ENCODE measurements around the gene GALNT2. TPM values are rescaled to one million over a fixed set of nuclear protein-coding genes. Genes with fewer than 3 reads are reported as not detected.

The GALNT2 gene
- total and polyA plus RNA-seq, 9 of the 15 experiments (the other 6 are each of a cell fraction or from before 2014, with no cell fraction given), result 1.6 to 106 (median 51.9) TPM

- H3K36me3 ChIP-seq (ENCODE audit: control insufficient read depth, insufficient read depth, low read length), result no peaks in the 10 kb centered on the region
- peak overlapping the region in 1 of 2 experiments; percentile 32; a peak in 1 of 4 replicates for H3K9ac ChIP-seq (ENCODE audit: insufficient read depth in 1 of 2, low read depth in 2 of 2, low read length in 2 of 2)
- no peak overlapping the region for H2AFZ ChIP-seq (ENCODE audit: low read depth, low read length)
- intact Hi-C loops (cut with micrococcal nuclease), result no loop called here
- no peaks in the 10 kb centered on the region for H3K9me1 ChIP-seq (ENCODE audit: control insufficient read depth, insufficient read depth, low read length)
- no peak overlapping the region for H3K4me2 ChIP-seq (ENCODE audit: insufficient read depth, low read length)
- FAIRE-seq (no peak), ATAC-seq (peak; percentile 13; the same call in 1 of the 3 replicates), DNase-seq (ENCODE audit: extremely low read depth in 1 of 4, low spot score in 3 of 4) (no peak)
- 18% methylated on average over 8 of the region's 8 CpGs for WGBS (ENCODE audit: insufficient coverage, low coverage, missing lambda C conversion rate)
- ChIA-PET POLR2A (interaction anchor here (0.5 to 1.4 kb wide), 4 partner anchors 11 to 1597 kb away, joined by 3 to 6 read pairs (median 3); a partner anchor contains a TSS), CTCF (ENCODE audit: low intra/inter-chr PET ratio) (no interaction called here)
- no peak overlapping the region for H3K27ac ChIP-seq (ENCODE audit: extremely low read depth, low read depth, low read length)
- TF ChIP-seq NR1H2 (CRISPR knock-in tag; IDR thresholded peaks at IDR 0.05) (no peak), POLR3G (IDR thresholded peaks at IDR 0.05; ENCODE audit: extremely low read depth, insufficient read length, insufficient replicate concordance) (no peak), MCM7 (IDR thresholded peaks at IDR 0.05) (no peak), C11orf30 (IDR thresholded peaks at IDR 0.05; ENCODE audit: low read depth) (no peak), CCNT2 (IDR thresholded peaks at IDR 0.05; ENCODE audit: borderline replicate concordance, extremely low read depth, insufficient read length, low read depth, low read length) (no peak), ZNF717 (CRISPR knock-in tag; IDR thresholded peaks at IDR 0.05) (no peak), SRF (CRISPR knock-in tag; IDR thresholded peaks at IDR 0.05) (no peak)
- TF ChIP-seq, protein P1, sequence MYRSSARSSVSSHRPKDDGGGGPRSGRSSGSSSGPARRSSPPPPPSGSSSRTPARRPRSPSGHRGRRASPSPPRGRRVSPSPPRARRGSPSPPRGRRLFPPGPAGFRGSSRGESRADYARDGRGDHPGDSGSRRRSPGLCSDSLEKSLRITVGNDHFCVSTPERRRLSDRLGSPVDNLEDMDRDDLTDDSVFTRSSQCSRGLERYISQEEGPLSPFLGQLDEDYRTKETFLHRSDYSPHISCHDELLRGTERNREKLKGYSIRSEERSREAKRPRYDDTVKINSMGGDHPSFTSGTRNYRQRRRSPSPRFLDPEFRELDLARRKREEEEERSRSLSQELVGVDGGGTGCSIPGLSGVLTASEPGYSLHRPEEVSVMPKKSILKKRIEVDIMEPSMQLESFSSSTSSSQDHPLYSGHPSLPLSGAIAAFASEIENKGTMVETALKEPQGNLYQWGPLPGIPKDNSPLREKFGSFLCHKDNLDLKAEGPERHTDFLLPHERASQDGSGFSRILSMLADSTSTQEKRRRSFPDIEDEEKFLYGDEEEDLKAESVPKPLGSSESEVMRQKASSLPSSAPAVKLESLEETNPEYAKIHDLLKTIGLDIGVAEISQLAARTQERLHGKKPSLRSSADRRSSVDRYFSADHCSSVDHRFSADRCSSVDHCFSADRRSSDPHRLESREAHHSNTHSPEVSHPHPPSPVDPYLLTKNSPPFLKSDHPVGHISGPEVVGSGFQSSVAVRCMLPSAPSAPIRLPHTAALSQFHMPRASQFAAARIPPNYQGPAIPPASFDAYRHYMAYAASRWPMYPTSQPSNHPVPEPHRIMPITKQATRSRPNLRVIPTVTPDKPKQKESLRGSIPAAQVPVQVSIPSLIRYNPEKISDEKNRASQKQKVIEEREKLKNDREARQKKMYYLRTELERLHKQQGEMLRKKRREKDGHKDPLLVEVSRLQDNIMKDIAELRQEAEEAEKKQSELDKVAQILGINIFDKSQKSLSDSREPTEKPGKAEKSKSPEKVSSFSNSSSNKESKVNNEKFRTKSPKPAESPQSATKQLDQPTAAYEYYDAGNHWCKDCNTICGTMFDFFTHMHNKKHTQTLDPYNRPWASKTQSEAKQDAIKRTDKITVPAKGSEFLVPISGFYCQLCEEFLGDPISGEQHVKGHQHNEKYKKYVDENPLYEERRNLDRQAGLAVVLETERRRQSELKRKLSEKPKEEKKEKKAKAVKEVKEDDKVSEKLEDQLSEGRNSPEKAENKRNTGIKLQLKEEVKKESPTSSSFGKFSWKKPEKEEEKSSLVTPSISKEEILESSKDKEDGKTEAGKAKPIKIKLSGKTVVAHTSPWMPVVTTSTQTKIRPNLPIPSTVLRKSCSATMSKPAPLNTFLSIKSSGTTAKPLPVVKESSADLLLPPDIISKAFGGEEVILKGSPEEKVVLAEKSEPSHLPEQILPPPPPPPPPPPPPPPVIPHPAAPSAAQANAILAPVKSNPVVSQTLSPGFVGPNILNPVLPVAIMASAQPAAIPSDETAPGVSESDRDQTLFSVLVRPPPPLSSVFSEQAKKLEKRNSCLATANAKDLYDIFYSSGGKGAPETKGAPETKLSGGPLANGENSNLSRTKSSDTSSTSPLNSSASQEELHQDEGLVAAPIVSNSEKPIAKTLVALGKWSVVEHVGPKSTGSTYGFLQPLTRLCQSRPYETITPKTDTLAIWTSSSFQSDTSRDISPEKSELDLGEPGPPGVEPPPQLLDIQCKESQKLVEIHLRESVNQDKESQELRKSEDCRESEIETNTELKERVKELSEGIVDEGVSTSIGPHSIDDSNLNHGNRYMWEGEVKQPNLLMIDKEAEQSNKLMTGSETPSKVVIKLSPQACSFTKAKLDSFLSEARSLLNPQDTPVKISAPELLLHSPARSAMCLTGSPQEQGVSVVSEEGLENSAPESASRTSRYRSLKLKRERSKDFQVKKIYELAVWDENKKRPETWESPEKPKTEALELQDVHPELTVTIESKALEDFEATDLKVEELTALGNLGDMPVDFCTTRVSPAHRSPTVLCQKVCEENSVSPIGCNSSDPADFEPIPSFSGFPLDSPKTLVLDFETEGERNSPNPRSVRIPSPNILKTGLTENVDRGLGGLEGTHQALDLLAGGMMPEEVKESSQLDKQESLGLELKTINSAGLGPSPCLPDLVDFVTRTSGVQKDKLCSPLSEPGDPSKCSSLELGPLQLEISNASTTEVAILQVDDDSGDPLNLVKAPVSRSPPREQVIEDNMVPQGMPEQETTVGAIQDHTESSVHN (IDR thresholded peaks at IDR 0.05; ENCODE audit: borderline replicate concordance in 1 of 2, low read depth in 1 of 2), result no peak
- TF ChIP-seq, protein P2, sequence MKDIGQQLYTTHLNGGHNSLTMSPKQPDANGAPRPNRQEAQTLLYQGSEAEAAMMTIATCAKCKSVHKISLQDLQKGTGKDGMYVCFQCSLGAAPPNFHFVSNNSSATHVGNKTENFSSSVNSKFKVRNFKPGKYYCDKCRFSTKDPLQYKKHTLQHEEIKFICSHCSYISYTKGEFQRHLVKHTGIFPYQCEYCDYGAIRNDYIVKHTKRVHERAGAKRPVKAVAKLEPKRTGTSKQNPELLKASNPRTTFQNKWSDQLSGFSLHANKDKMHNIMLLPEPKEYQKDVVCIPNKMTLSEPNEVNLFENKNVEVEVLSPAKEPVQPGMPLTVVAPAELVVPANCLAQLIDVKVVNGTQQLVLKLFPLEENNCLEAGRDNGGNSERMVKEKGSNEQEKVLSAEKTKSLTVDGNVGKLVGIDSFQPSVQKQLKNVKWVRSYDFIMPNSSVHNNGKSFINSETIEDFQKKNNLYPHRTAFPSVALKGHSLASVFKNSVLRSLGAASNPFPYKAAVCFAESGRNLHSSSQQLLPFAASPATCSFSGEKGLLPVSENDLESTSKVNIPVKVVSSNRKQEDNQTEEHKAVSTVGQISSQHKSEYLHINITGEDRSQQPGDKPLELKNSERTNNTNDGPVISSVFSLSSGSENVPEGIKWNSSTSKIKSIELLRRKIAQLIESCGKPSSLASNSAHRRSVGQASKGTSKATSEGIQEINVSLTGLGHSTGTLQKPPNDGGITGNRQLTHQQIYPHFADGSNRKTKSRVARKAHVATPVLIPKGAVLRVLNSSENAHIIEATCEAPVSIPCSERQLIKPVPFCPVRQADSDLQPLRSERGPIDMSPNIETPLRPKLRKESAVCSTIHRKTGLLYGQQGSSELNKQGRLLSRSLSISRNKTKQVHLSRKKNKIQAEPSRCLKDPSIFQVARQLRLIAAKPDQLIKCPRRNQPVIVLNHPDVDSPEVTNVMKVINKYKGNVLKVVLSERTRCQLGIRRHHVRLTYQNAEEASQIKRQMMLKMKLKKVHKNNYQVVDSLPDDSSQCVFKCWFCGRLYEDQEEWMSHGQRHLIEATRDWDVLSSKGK (CRISPR knock-in tag; IDR thresholded peaks at IDR 0.05), result no peak
- H3K9me3 ChIP-seq (replicated peaks; ENCODE audit: control insufficient read depth, insufficient read depth, low read depth, low read length), result no peaks in the 10 kb centered on the region
- no peaks in the 10 kb centered on the region for H3K79me2 ChIP-seq (ENCODE audit: control insufficient read depth, insufficient read depth, low read length)
- H3K4me3 ChIP-seq, result no peak overlapping the region
- H3K4me1 ChIP-seq (replicated peaks in 1 of 2; ENCODE audit: control insufficient read depth in 2 of 2, insufficient read depth in 2 of 2, low read length in 2 of 2), result no peaks in the 10 kb centered on the region; a peak in 1 of 5 replicates
- no TSS peak for BruUV-seq (replicated peaks)
- peaks cover 9 to 30% of the 10 kb centered on the region in 2 experiments; a peak in 4 of 5 replicates for H3K27me3 ChIP-seq (ENCODE audit: control insufficient read depth in 2 of 2, insufficient read depth in 2 of 2, low read length in 2 of 2)
- H4K20me1 ChIP-seq (replicated peaks; ENCODE audit: control insufficient read depth, insufficient read depth, low read length), result no peaks in the 10 kb centered on the region
- in situ Hi-C loops (cut with MboI), result no loop called here
Measured at GRCh38 chr1:230054092-230054749, 12.8 kb upstream of the GALNT2 start.

Data from K562 (cell line).